GM13977 (cell line): ENCODE data around the gene PRRG4.

Source experiments
- DNase-seq: peaks from one replicate; pipeline ENCODE4 v3.0.0; 2012; ENCODE audit warnings: low spot score
- CTCF ChIP-seq: IDR thresholded peaks from 2 replicates; pipeline ENCODE4 v1.5.1; 2012; ENCODE audit warnings: mild to moderate bottlenecking, control low read depth; ENCODE audit not compliant: insufficient read depth; ENCODE audit errors: extremely low read depth, missing control alignments
- in situ Hi-C: fragments of 300-500 bp; cut with MboI; formaldehyde crosslinking; loops from one replicate; pipeline ENCODE4 v1.12.0; 2022; ENCODE audit warnings: low sequenced_read_pairs, low pct_unique_long_range_greater_than_20kb, mixed read lengths, inconsistent platforms; ENCODE audit not compliant: unreplicated experiment

PRRG4 gene

GRCh38 chr11:32792948-32793475 is 36.7 kb upstream of the PRRG4 start:
- TF ChIP-seq CTCF = peak; percentile 66
- in situ Hi-C loops = no loop called here
- DNase-seq = peak; percentile 52

DNA sequence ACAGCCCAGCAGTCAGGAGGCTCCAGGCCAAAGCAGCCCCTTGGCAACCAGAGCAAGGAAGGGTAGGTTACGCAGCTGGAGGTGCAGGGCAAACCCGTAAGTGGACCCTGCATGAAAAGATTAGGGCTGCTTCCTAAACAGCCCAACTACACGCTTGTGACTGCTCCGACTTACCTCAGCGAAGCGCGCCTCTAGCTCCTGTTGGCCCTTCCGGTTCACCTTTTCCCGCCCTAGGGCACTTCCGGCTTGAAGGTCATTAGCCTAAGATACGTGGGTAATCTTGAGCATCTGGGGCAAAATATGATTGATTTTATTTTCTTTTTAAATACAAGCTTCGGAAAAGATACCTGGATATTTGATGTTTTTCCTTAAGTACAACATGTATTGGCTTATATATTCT is 35.3 kb upstream of the PRRG4 start, which contains the start of gene CCDC73:
CCDC73 (minus strand) TSS at position 224 of the 400 bp plus-strand sequence. CDS start 34,419 bp downstream, outside the sequence.
- in situ Hi-C loops = no loop called here
- no peak for DNase-seq
- no peak for TF ChIP-seq CTCF

GRCh38 chr11:32796425-32796824 is 33.3 kb upstream of the PRRG4 start:
- TF ChIP-seq CTCF = no peak
- in situ Hi-C loops = no loop called here
- DNase-seq = no peak

DNA sequence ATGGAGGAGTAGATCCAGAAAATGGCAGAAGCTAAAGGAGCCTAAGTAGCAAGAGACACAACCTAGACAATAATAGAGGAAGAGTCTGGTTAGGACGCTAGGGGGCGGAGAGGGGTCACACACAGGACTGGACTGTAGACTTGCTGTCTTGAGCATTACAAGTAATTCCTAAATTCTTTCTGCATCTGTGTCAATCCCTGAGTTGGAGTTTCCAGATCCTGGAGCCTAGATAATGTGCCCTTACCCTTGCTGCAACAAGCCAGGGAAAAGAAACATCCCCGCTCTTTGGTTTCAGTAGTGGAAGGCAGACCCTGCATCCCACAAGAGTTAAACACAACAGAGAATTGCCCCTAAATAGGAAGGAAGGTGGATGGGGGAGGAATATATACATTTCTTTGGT is 20.4 kb upstream of the PRRG4 start:
- peak; percentile 68 for DNase-seq
- peak; percentile 83 for TF ChIP-seq CTCF
- in situ Hi-C loops = no loop called here

- TF ChIP-seq CTCF = no peak
- in situ Hi-C loops = no loop called here
- DNase-seq = no peak
Measured at GRCh38 chr11:32817181-32817851, 12.4 kb upstream of the PRRG4 start.

GRCh38 chr11:32817852-32818183 is 11.9 kb upstream of the PRRG4 start:
- no peak for TF ChIP-seq CTCF
- no peak for DNase-seq
- in situ Hi-C loops = no loop called here

DNA sequence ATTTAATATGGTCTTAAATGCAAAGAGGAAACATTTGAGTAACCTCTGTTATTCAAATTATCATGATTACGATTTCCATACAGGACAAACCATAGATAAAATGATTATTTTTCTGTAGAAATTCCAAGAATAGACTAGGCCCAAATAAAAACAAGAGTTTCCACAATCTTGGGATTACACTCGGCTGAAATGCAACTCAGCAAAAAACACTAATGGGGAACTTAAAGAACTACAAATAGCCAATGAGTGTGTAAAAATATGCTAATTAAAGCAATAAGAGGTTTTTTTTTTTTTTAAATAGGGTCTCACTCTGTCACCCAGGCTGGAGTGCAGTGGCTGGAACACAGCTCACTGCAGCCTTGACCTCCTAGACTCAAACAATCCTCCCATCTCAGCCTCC is 10.5 kb upstream of the PRRG4 start:
- no peak for TF ChIP-seq CTCF
- in situ Hi-C loops = no loop called here
- DNase-seq = no peak
